BJ (cell line): ENCODE data around the gene AKAP1. TPM values are rescaled to one million over a fixed set of nuclear protein-coding genes. Genes with fewer than 3 reads are reported as not detected.

Source experiments
- CTCF ChIA-PET: fragments of 350-600 bp; formaldehyde crosslinking; extraction: SDS; loops from one replicate; lab custom pipeline; 2021; ENCODE audit warnings: antibody characterized with exemption, inconsistent platforms; lab: Yijun Ruan, JAX
- POLR2A ChIA-PET: fragments of 300-600 bp; sonication (Branson Sonifier 250); formaldehyde crosslinking; extraction: SDS; loops from one replicate; lab custom pipeline; 2021; ENCODE audit warnings: antibody characterized with exemption; lab: Charles Lee
- DNase-seq: peaks from one replicate; pipeline ENCODE4 v3.0.0-alpha.2; 2011; ENCODE audit warnings: low read depth
- H3K27me3 ChIP-seq: 2 replicates; pipeline ENCODE4 v1.6.0; 2011; ENCODE audit warnings: low read length; ENCODE audit not compliant: control insufficient read depth, insufficient read depth
- H3K36me3 ChIP-seq: 2 replicates; pipeline ENCODE4 v1.5.1; 2011; ENCODE audit warnings: low read length; ENCODE audit not compliant: control insufficient read depth, insufficient read depth
- H3K4me3 ChIP-seq: 2 replicates; pipeline ENCODE4 v1.5.1; 2011; ENCODE audit warnings: low read depth, mild to moderate bottlenecking, control low read depth, low read length
- CTCF ChIP-seq: IDR thresholded peaks from 2 replicates; pipeline ENCODE4 v1.5.1; 2011; ENCODE audit warnings: low read depth, mild to moderate bottlenecking, control low read depth, inconsistent platforms, low read length, moderate library complexity; ENCODE audit not compliant: insufficient read depth
- polyA plus RNA-seq: library from polyadenylated mRNA; depleted of rRNA; stranded (reverse); fragments of >200 nt; gene quantifications from 2 replicates; pipeline ENCODE4 v1.2.3, GENCODE V29; 2011

AKAP1 gene
- polyA plus RNA-seq, 1 experiment, result 15.7 TPM

- Histone ChIP-seq H3K36me3 (peaks cover 6% of the 10 kb centered on the region), H3K4me3 (no peak overlapping the region), H3K27me3 (no peaks in the 10 kb centered on the region)
- TF ChIP-seq CTCF, result no peak
- no peak for DNase-seq
- ChIA-PET CTCF (interaction anchor here (0.8 to 2.0 kb wide), 5 partner anchors 8 to 722 kb away, joined by 3 to 4 read pairs (median 4); no protein-coding TSS in a partner anchor), POLR2A (no interaction called here)
These were observed 25.7 kb downstream of the AKAP1 start for GRCh38 chr17:57110579-57111325.

GRCh38 chr17:57111386-57111785 is 26.3 kb downstream of the AKAP1 start:
- Histone ChIP-seq H3K4me3 (no peak overlapping the region), H3K36me3 (peaks cover 8% of the 10 kb centered on the region), H3K27me3 (no peaks in the 10 kb centered on the region)
- no peak for DNase-seq
- no peak for TF ChIP-seq CTCF
- ChIA-PET CTCF (interaction anchor here (1.1 to 2.0 kb wide), 2 partner anchors 9 to 11 kb away, joined by 3 to 4 read pairs; no protein-coding TSS in a partner anchor), POLR2A (no interaction called here)

GRCh38 chr17:57113011-57113410 is 28.0 kb downstream of the AKAP1 start:
- ChIA-PET CTCF (interaction anchor here (1.0 to 2.0 kb wide), 3 partner anchors 8 to 128 kb away, joined by 3 to 4 read pairs (median 4); no protein-coding TSS in a partner anchor), POLR2A (no interaction called here)
- DNase-seq, result no peak
- Histone ChIP-seq H3K27me3 (no peaks in the 10 kb centered on the region), H3K4me3 (no peak overlapping the region), H3K36me3 (peaks cover 8% of the 10 kb centered on the region)
- TF ChIP-seq CTCF, result no peak

- H3K36me3 ChIP-seq, result peaks cover 10% of the 10 kb centered on the region
- CTCF ChIA-PET, result interaction anchor here (1.0 to 1.6 kb wide), 2 partner anchors 8 to 129 kb away, joined by 3 to 4 read pairs; no protein-coding TSS in a partner anchor
- no peak for TF ChIP-seq CTCF
- POLR2A ChIA-PET, result no interaction called here
- no peaks in the 10 kb centered on the region for H3K27me3 ChIP-seq
- no peak for DNase-seq
- H3K4me3 ChIP-seq, result no peak overlapping the region
These were observed 28.6 kb downstream of the AKAP1 start for GRCh38 chr17:57113656-57114055.

- Histone ChIP-seq H3K36me3 (peaks cover 12% of the 10 kb centered on the region), H3K27me3 (no peaks in the 10 kb centered on the region), H3K4me3 (no peak overlapping the region)
- no peak for DNase-seq
- peak; percentile 81 for TF ChIP-seq CTCF
- CTCF ChIA-PET, result interaction anchor here (1.6 kb wide), 1 partner anchor 9 kb away, joined by 4 read pairs; no protein-coding TSS in a partner anchor
- POLR2A ChIA-PET, result no interaction called here
These were observed 29.1 kb downstream of the AKAP1 start for GRCh38 chr17:57114085-57114673.
